H54 (cell line): ENCODE results near the gene MOB3A.

Source experiments
- DNase-seq: peaks from one replicate; pipeline ENCODE4 v3.0.0; 2011; ENCODE audit warnings: low spot score, mixed read lengths; ENCODE audit not compliant: insufficient read length
- FAIRE-seq: peaks from 3 replicates; lab custom pipeline; 2011; peaks lifted over from hg19 to GRCh38; lab: Jason Lieb, UNC
- POLR2A ChIP-seq: IDR thresholded peaks from 2 replicates; pipeline ENCODE4 v1.6.1; 2011; ENCODE audit warnings: low read depth, mild to moderate bottlenecking, low read length

The MOB3A gene

DNA sequence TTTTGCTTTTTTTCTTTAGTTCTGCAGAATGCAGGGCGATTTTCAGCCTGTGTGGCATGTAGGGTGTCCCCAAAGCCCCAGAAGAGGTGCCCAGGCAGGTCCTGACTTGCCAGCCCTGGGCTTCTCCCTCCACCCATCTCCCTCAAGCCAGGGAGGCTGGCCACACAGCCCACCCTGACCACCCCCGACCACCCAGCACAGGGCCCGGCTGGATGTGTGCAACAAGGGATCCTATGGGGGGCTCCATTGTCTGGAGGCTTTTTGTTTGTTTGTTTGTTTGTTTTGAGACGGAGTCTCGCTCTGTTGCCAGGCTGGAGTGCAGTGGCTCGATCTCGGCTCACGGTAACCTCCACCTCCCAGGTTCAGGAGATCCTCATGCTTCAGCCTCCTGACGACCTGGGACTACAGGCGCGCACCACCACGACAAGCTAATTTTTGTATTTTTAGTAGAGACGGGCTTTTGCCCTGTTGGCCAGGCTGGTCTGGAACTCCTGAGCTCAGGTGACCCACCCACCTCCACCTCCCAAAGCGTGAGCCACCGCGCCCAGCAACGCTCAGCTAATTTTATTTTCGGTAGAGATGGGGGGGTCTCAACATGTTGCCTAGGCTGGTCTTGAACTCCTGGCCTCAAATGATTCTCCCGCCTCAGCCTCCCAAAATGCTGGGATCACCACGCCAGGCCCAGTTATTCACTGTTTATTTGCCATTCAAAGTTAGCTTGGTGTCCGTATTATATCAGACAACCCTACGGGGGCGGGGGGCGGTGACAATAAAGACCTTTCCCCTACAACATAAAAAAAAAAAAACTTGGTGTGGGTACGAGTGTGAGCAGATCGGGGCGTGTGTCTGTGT, 37.3 kb downstream of the MOB3A start:
- no peak for FAIRE-seq
- DNase-seq = no peak
- TF ChIP-seq POLR2A = no peak

DNA sequence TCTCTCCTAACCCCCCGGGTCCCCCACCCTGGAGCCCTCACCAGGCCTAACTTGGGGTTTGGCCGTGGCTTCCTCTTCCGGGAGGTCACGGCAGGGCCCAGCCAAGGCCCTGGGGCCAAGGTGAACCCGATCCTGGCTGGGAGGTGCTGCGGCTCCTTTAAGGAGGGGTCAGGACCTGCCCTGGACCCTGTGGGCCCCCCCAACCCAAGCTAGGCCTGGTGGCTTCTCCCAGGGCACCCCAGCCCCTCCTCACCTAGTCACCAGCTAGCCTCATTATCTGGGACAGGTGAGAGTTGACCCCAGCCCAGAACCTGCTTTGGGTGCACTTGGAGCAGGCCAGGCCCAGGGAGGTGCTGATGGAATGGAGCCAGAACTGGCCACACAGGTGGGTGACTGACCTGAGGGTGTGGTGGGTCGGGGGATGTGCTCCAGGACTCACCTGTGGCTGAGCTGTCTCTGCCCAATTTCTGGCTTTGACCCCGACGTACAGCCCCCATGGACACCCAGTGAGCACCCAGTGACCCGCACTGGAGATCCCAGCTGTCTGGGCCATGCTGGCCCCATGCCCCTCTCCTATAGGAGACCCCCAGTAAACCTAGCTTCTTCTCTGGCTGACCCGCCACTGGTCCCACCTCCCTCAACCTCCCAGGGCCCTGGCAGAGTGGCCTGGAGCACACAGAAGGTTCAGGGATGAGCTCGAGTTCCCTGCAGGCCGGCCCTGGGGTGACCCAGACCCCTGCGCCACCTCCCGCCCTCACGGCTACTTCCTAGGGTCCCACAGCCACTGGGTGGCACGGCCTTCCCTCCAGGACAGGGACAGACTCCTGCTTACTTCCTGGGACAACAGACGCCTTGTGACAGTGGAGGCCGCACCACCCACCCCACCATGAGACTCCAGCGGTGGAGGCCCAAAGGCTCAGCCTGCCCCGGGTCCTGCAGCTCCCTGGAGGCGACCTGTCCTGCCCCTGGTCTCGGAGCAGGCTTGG, 38.3 kb downstream of the MOB3A start:
- TF ChIP-seq POLR2A = no peak
- FAIRE-seq (no peak), DNase-seq (no peak)

DNA sequence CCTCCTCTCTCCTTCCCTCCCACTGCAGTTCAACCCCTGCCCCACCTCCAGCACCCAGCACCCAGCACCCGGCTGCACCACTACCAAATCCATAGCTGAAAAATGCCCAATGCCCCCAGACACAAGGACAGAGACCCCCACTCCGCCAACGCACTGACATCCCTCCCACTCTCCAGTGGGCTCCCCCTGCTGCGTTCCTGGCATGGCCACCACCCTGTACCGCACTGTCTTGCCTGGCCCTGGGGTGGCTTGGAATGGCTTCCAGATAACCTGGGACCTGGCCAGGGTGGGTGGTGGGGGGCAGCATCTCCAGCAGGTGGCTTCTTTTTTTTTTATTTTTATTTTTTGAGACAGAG, 39.3 kb downstream of the MOB3A start:
- no peak for DNase-seq
- TF ChIP-seq POLR2A = no peak
- no peak for FAIRE-seq

DNA sequence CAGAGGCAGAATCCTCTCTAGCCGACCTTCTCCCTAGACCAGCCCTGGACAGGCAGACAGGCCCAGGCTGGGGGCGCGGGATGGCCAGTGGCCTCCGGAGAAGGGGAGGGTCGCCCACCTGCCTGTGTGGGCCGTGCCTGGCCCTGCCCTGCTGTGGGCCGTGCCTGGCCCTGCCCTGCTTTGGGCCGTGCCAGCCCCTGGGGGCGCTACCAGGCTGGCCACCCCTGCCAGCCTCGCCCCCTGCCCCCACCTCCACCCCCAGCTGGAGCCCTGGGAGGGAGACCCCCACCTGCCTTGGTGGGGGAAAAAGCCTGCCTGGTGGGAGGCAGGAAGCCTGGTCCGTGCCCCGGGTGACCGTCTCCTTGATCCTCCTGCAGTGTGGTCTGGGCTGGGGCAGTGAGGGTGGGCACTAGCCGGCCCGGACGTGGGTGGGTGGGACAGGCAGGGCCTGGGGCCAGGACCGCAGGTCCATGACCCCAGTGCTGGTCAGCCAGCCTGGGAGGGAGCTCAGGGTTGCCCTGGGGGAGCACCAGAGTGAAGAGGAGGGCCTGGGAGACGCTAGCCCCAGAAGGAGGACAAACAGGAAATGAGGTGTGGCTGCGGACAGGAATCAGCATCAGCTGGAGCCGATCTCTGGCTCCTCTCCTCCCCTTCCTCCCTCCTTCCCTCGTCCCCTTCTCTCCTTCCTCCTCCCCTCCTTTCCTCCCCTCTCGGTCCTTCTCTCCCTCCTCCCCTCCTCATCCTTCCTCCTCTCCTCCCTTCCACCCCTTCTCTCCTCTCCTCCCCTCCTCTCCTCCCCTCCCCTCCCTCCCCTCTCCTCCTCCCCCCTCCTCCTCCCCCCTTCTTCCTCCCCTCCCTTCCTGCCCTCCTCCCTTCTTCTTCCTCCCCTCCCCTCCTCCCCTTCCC, 39.9 kb downstream of the MOB3A start:
- DNase-seq = no peak
- TF ChIP-seq POLR2A = peak; percentile 43; the same call in 1 of the 2 replicates
- FAIRE-seq = no peak

DNA sequence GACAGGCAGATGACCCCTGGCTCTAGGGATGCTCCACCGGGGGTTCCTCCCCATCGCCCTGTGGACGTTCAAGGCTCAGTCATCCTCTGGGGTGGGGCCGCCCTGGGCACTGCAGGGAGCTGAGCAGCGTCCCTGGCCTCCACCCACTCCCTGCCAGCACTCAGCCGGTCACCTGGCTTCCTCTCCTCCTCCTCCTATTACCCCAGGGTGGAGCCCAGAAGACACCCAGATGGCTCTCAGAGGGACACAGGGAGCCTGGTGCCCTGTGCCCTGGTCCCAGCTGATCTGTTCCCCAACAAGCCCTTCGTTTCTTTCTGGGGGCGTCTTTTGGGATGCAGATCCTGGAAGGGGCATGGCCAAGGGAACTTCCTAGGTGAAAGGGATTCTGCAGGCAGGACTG, 41.4 kb downstream of the MOB3A start:
- FAIRE-seq (no peak), DNase-seq (no peak)
- TF ChIP-seq POLR2A = no peak

DNA sequence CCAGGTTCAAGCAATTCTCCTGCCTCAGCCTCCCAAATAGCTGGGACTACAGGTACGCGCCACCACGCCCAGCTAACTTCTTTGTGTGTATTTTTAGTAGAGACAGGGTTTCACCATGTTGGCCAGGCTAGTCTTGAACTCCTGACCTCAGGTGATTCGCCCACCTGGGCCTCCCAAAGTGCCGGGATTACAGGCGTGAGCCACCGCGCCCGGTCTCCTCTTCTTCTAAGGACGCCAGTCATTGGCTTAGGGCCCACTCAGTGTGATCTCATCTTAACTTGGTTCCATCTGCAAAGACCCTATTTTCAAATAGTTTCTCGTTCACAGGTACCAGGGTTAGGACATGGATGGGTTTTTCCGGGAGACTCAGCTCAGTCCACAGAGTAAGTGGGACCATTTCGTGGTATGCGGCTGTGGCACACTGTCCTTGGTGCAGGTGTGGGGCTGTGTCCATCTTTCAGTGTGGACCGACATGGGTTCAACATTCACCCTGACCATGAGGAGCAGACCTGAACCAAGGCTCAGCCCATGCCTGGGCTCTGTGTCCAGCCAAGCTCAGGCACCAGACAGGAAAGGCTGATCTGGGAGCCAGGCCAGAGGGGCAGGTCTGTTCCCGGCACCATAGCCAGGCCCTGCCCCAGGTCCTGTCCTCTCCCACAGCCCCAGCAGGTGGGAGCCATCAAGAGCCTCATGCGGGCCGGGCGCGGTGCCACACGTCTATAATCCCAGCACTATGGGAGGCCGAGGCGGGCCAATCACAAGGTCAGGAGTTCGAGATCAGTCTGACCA, 42.3 kb downstream of the MOB3A start:
- FAIRE-seq (no peak), DNase-seq (no peak)
- no peak for TF ChIP-seq POLR2A

DNA sequence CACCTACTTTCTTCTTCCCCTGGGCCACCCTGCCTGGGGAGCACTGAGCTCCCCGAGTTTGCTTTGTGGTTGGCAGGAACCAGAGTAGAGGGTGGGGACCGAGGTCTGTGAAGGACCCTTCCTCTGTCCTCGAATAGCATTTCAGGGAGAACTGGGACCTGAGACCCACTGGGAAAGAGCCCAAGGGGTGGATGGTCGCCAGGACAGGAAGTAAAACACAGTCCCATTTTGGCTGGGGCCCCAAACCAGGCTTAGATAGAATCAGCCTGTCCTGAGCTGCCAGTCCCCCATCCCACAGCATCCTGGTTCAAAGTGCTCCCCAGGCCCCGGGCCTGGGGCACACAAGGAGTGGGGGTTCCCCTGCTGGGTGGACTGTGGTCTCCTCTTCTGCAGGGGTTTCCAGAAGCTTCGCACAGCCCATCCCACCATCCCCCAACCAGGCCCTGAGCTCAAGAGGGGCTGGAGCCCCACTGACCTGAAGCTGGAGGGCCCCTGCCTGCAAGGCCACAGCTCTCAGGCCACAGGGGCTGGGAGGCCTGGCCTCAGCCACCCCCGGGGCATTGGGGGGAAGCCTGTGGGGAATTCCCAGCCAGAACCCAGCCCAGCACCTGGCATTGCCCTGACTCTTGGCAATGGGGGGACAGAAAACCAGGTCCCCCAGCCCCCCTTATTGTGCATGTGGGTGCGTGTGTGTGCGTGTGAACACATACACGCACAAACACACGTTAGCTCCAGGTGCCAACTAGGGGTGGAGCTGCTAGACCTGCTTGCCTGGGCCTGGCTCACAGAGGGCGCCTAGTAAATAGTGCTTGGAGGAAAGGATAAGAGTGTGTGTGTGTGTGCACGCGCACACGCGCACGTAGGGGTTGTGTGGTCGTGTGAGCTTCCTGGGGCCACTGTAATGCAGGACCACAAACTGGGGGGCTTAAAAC, 44.1 kb downstream of the MOB3A start:
- FAIRE-seq (no peak), DNase-seq (no peak)
- TF ChIP-seq POLR2A = no peak

DNA sequence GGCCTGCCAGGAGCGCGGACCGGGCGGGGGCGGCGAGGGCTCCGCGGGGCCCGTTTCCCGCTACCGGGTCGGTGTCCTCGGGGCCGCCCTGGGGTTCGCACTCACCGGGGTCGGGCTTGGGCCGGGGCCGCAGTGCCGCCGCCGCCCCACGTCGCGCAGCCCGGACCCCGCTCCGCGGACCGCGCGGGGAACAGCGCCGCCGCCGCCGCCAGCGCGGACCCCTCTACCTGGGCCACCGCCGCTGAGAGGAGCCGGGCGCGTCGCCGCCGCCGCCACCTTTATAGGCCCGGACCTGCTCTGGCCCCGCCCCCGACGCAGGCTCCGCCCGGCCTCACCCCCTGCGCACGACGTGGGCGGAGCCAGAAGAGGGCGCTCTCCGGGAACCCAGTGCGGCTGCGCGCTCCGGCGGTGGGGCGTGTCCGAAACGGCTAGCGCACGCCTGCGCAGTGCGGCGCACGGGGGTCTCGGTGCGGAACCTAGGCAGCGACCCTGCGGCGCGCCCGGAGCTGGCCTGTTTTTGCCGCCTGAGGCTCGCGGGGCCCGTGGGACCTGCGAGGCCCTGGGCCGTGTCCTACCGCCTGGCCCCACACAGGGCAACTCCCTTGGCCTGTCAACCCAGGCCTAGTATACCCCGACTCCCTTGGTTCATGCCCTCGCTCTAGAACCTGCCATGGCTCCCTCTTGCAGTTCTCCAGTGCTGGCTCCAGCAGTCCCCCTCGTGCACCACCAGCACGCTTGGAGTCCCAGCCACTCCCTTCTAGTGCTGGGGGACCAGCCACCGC, 44.9 kb downstream of the MOB3A start, which contains the start of gene MKNK2:
TSS of gene MKNK2 (minus strand) at position 254 of the 782 bp plus-strand sequence. CDS start 393 bp downstream, outside the sequence.
- DNase-seq (peak; percentile 86), FAIRE-seq (no peak)
- TF ChIP-seq POLR2A = peak; percentile 100

DNA sequence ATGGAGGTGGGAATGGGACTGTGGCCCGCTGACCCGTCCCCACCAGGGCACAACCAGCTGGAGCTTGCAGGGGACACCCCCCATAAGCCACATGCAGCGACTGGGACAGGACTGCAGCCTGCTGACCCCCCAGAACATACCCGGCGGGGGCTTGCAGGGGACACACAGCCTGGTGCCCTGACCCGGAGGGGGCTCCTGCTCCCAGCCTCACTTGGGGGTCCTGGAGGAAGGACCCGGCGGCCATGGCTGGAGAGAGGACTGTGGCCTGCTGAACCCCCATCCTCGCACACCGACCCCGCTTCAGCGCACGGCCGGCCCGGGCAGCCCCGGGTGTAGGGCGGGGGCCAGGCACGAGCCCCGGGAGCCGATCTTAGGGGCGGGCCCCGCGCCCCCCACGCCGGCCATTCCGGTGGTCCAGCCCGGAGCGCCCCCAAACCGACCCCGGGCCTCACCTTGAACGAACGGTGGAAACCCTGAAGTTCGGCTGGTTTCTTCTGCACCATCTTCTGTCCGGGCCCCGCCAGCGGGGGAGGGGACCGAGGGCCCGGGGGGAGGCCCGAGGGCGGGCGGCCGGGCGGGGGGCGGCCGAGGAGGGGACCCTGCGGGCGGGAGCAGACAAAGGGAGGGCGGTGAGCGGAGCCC, 45.7 kb downstream of the MOB3A start:
- no peak for TF ChIP-seq POLR2A
- FAIRE-seq = no peak
- DNase-seq = no peak

DNA sequence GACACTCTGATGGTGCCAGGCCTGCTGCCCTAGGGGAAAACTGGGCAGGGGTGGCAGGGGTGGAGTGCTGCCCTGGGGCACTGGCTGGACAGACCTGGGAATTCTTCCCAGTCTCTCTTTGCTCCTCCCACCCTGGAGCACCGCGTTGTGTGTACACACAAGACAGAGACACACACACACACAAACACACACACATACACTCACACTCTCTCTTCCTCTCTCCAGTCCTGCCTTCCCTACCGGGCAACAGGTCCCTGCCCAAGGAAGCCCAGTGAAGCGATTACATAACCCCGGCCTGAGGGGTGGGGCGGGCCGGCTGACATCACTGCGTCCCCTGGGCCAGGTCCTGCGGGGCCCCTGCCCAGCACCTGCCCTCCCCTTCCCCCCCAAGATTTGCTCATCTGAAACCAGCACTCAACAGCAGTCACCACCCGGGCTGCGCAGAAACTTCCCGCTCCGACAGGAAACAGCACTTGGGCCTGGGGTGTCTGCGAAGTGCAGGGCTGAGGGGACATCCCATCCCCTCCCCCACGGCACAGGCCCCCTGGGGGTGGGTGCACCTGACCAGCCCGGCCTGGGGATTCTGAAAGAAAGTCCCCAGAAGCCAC, 46.3 kb downstream of the MOB3A start:
- no peak; the same call in 1 of the 2 replicates for TF ChIP-seq POLR2A
- DNase-seq (peak; percentile 77), FAIRE-seq (peak; percentile 45)
